HL-60 (cell line): Measurements from ENCODE around the gene RAMP3.

Experiments
- DNase-seq, 2 experiments: peaks; one replicate each; pipeline ENCODE4 v3.0.0-alpha.2; 2010 to 2020; ENCODE audit warnings: low read depth in 1 of 2, low spot score in 1 of 2
- H3K27ac ChIP-seq: fragments of 250-450 bp; sonication (Bioruptor Pico); replicated peaks from 2 replicates; pipeline ENCODE4 v1.5.1; 2020; ENCODE audit warnings: mild to moderate bottlenecking, moderate library complexity
- H3K27me3 ChIP-seq: fragments of 250-450 bp; sonication (Bioruptor Pico); 2 replicates; pipeline ENCODE4 v1.5.1; 2021; ENCODE audit warnings: mild to moderate bottlenecking, moderate library complexity; ENCODE audit not compliant: insufficient read depth, poor library complexity, severe bottlenecking
- H3K4me3 ChIP-seq: replicated peaks from 2 replicates; pipeline ENCODE4 v1.5.1; 2011; ENCODE audit warnings: mild to moderate bottlenecking, control low read depth, low read length; ENCODE audit not compliant: insufficient read depth
- CTCF ChIP-seq: IDR thresholded peaks from one replicate; pipeline ENCODE4 v1.5.1; 2011; ENCODE audit warnings: low read length, control low read depth, inconsistent platforms; ENCODE audit not compliant: insufficient read depth
- GABPA ChIP-seq: IDR thresholded peaks from 2 replicates; pipeline ENCODE4 v1.6.1; 2012; ENCODE audit warnings: low read depth
- POLR2AphosphoS5 ChIP-seq: IDR thresholded peaks from 2 replicates; pipeline ENCODE4 v1.6.1; 2012; ENCODE audit warnings: low read depth
- SPI1 ChIP-seq: IDR thresholded peaks from 2 replicates; pipeline ENCODE4 v1.6.1; 2012; ENCODE audit warnings: low read depth, mild to moderate bottlenecking, borderline replicate concordance
- TF ChIP-seq, protein P1 (sequence below): IDR thresholded peaks from 2 replicates; pipeline ENCODE4 v1.6.1; 2012; ENCODE audit warnings: low read depth; ENCODE audit not compliant: insufficient replicate concordance

The RAMP3 gene

DNA sequence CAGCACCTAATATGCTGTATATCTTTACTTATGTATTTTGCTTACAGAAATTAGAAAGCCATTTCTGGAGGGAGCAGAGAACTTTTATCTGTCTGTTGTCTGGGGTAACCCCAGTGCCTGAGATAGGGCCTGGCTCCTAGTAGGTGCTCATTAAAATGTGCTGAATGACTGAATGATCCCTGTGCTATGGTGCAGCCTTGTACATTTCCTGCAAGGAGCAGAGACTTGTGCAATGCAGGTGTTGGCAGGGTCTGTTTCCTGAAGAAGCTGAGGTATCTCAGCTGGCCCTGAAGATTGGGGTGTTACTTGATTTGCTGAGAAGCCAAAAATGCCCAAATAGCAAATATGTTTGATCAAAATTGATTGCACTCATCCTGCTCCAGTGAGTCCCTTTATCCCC is 65.5 kb downstream of the RAMP3 start:
- peaks cover 4% of the 10 kb centered on the region for H3K27me3 ChIP-seq

GRCh38 chr7:45223728-45224630 is 66.4 kb downstream of the RAMP3 start:
- H3K4me3 ChIP-seq, result no peak overlapping the region
- H3K27me3 ChIP-seq, result peaks cover 4% of the 10 kb centered on the region
- no peak for DNase-seq
- no peak for TF ChIP-seq GABPA
- no peak for TF ChIP-seq CTCF
- TF ChIP-seq SPI1, result no peak
- no peak for TF ChIP-seq POLR2AphosphoS5
- TF ChIP-seq, protein P1, sequence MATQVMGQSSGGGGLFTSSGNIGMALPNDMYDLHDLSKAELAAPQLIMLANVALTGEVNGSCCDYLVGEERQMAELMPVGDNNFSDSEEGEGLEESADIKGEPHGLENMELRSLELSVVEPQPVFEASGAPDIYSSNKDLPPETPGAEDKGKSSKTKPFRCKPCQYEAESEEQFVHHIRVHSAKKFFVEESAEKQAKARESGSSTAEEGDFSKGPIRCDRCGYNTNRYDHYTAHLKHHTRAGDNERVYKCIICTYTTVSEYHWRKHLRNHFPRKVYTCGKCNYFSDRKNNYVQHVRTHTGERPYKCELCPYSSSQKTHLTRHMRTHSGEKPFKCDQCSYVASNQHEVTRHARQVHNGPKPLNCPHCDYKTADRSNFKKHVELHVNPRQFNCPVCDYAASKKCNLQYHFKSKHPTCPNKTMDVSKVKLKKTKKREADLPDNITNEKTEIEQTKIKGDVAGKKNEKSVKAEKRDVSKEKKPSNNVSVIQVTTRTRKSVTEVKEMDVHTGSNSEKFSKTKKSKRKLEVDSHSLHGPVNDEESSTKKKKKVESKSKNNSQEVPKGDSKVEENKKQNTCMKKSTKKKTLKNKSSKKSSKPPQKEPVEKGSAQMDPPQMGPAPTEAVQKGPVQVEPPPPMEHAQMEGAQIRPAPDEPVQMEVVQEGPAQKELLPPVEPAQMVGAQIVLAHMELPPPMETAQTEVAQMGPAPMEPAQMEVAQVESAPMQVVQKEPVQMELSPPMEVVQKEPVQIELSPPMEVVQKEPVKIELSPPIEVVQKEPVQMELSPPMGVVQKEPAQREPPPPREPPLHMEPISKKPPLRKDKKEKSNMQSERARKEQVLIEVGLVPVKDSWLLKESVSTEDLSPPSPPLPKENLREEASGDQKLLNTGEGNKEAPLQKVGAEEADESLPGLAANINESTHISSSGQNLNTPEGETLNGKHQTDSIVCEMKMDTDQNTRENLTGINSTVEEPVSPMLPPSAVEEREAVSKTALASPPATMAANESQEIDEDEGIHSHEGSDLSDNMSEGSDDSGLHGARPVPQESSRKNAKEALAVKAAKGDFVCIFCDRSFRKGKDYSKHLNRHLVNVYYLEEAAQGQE, result no peak
- H3K27ac ChIP-seq, result no peak overlapping the region

More for the DNA sequence above, 65.5 kb downstream of the RAMP3 start:
- DNase-seq, result no peak
- H3K27ac ChIP-seq, result no peak overlapping the region
- TF ChIP-seq, protein P1, result no peak
- TF ChIP-seq SPI1, result no peak
- no peak for TF ChIP-seq CTCF
- no peak for TF ChIP-seq GABPA
- no peak for TF ChIP-seq POLR2AphosphoS5
- no peak overlapping the region for H3K4me3 ChIP-seq

DNA sequence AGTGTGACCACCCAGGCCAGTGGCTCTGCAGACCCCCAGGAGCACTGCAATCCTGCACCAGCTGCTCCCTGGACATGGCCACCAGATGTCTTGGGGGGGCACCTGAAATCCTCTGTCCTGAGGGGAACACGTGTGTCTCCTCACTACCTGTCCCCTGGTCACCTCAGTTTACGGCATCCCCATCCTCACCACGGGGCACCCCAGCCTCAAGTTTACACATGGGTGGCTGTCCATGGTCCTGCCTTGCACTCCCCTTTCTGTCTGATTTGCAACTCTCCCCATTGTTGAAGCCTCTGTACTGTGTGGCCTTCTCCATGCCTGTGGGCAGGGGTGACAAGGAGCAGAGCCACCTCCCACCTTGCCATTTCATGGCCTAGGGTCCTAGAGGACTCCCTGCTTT is 67.2 kb downstream of the RAMP3 start:
- peaks cover 4% of the 10 kb centered on the region for H3K27me3 ChIP-seq
- H3K4me3 ChIP-seq, result no peak overlapping the region
- no peak for DNase-seq
- H3K27ac ChIP-seq, result no peak overlapping the region
- TF ChIP-seq SPI1, result no peak
- TF ChIP-seq, protein P1, result peak; percentile 94
